ENCODE data around the gene PCED1B.

PCED1B gene

GRCh38 chr12:47280543-47281300 lies 201.3 kb downstream of the PCED1B start:
- DNase-seq: no peak

- no peak for DNase-seq
Observed at GRCh38 chr12:47281667-47282171, 202.3 kb downstream of the PCED1B start.

DNA sequence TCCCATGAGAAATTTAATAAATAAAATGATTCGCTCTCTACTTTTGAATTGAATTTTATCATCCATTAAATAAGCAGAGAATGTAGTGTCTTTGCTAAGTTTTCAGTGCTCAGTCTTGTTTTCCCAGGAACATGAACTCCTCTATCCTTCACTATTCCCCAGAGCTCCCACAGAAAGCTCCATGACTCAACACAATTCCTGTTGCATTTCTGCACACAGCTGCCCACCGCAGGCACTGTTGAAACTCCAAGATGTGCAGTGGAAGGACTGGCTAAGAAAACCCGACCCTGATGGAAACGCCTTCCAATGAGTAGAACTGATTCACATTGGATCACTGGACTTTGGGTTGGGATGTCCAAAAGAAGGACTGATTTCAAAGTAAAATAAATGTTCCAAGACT lies 202.8 kb downstream of the PCED1B start:
- DNase-seq: no peak

All from NCI-H1930 (cell line).